HFF-Myc (cell line): Measurements from ENCODE around the gene UCP3.

Experiments used
- DNase-seq: peaks from one replicate; pipeline ENCODE4 v3.0.0-alpha.2; 2011; ENCODE audit warnings: low read depth; ENCODE audit errors: extremely low read depth
- H3K4me3 ChIP-seq: replicated peaks from 2 replicates; pipeline ENCODE4 v1.5.1; 2011; ENCODE audit warnings: low read depth, mild to moderate bottlenecking, control low read depth, low read length
- TF ChIP-seq, protein P1 (sequence below): IDR thresholded peaks from 2 replicates; pipeline ENCODE4 v1.5.1; 2012; ENCODE audit warnings: mild to moderate bottlenecking, low read depth, low read length, control low read depth; ENCODE audit errors: missing control alignments

The UCP3 gene

DNA sequence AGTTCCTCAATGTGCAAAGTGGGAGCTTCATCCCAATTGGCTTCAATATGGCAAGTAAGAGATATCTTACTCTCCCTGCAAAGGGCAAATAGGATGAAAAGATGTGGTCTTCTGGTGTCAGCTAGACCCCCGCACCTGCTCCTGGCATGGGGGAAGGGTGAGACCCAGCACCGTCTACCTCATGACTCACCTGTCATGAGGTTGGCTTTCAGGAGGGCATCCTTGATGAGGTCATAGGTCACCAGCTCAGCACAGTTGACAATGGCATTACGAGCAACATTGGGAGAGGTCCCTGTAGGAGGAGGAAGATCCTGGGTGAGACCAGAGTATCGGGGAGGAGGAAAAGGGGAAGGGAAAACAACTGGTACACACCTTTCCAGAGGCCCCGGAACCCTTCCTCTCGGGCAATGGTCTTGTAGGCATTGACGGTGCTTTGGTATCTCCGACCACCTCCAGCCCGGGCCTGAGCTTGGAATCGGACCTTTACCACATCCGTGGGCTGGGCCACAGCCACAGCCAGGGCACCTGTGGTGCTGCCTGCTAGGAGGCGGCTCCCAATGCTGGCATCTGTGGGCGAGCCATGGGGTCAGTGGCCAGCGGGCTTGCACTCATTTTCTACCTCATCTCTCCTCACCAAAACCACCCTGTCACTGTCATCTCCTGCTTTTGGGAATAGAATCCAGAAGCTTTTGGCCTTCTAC is 32.3 kb downstream of the UCP3 start:
- DNase-seq = no peak
- TF ChIP-seq, protein P1, sequence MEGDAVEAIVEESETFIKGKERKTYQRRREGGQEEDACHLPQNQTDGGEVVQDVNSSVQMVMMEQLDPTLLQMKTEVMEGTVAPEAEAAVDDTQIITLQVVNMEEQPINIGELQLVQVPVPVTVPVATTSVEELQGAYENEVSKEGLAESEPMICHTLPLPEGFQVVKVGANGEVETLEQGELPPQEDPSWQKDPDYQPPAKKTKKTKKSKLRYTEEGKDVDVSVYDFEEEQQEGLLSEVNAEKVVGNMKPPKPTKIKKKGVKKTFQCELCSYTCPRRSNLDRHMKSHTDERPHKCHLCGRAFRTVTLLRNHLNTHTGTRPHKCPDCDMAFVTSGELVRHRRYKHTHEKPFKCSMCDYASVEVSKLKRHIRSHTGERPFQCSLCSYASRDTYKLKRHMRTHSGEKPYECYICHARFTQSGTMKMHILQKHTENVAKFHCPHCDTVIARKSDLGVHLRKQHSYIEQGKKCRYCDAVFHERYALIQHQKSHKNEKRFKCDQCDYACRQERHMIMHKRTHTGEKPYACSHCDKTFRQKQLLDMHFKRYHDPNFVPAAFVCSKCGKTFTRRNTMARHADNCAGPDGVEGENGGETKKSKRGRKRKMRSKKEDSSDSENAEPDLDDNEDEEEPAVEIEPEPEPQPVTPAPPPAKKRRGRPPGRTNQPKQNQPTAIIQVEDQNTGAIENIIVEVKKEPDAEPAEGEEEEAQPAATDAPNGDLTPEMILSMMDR = no peak
- H3K4me3 ChIP-seq = no peak overlapping the region

DNA sequence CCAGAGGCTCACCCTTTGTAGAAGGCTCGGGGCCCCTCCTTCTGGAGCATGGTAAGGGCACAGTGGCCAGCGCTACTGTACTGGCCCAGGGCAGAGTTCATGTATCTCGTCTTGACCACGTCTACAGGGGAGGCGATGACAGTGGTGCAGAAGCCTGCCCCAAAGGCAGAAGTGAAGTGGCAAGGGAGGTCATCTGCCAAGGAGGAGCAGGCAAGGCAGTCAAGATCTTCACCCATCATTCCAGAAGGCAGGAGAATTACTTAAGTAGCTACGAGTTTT is 33.5 kb downstream of the UCP3 start:
- no peak overlapping the region for H3K4me3 ChIP-seq
- TF ChIP-seq, protein P1 = no peak
- DNase-seq = no peak

DNA sequence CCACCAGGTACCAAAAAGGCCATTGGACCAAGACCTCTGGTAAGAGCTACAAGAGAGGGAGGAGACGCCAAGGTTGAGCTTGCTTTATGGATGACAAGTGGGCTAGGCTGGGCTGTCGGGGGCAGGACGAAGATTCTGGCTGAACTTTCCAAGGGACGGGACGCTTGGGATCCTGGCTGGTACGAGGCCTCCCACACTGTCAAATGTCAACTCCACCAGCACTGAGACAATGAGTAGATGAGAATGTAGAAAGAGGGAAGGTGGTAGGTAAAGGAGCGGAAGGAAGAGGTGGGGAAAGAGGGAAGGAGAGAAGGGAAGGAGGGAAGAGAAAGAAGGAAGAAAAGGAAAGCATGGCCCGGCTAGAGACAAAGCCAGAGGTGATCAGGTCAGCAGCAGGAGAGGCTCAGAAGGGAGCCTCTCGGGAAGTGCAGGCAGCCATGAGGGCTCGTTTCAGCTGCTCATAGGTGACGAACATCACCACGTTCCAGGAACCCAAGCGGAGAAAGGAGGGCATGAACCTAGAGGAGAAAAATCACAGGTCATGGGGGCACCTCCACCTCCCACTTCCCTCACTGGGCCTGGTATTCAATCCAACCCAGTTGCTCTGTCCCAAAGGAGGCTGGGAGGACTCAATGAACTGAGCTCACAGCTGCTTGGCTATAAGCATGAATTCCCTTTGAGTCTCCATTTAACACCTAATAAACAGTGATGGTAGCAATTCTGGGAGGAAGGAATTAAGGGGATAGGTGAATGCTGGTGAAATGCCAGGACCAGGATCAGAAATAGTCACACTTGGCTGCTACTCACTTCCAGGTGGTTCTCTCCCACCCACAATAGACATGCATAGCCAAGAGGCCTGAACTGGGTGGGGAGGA is 34.0 kb downstream of the UCP3 start:
- TF ChIP-seq, protein P1 = no peak
- H3K4me3 ChIP-seq = no peak overlapping the region
- no peak for DNase-seq

DNA sequence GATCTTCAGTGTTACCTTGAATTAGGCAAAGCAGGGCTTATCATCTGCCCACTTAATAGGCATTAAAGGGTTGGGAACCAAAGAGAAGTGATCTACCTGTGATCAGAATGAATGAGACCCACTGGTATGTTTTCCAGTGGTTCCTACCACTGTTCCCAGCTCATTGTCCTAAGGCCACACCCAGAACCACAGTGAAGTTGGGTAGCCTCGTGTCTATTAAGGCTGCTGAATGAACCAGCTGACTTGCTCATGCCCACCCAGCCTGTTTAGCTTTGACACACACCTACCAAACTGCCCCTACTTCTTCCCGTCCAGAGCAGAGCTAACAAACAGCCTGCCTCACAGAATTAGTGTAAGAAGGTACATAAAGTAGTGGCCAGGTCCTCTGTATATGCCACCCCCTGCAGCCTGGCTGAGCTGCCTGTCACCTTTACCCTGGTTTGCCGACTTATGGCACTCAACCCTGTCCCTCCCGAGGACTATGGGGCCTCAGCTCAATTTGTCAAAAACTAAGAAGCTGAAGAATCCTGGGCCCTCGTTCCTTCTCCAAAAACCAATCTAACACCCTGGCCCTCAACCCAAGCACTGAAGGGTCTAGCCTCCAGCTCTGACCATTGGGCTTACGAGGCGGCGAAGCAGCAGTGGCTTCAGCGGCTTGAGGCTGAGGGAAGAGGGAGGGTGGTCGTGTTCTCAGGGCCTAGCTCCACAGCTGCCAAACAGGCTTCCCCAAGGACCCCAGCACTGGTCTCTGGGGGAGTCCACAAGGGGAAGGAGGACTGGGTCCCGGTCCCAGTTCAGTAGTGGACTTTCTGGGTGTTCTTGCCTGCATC is 36.0 kb downstream of the UCP3 start:
- TF ChIP-seq, protein P1 = no peak

DNA sequence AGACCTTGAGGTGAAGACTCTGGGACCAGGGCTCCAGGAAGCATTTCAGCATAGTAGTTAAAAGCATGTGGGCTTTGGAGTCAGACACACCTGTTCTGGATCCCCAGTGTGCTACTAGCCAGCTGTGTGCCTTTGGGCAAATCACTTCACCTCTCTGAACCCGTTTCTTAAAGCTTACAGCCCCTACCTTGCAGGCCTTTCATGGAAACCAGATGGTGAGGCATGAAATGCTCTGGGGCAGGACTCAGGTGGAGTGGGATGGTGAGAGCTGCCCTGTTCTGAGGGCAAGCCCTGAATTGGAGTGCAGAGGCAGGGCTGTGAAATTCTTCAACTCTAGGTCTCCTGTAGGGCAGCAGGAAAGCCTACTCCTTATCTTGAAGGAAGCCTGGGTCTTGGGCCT is 36.7 kb downstream of the UCP3 start:
- no peak for DNase-seq
- no peak overlapping the region for H3K4me3 ChIP-seq
- TF ChIP-seq, protein P1 = no peak

More for the DNA sequence above, 36.0 kb downstream of the UCP3 start:
- no peak overlapping the region for H3K4me3 ChIP-seq
- no peak for DNase-seq

DNA sequence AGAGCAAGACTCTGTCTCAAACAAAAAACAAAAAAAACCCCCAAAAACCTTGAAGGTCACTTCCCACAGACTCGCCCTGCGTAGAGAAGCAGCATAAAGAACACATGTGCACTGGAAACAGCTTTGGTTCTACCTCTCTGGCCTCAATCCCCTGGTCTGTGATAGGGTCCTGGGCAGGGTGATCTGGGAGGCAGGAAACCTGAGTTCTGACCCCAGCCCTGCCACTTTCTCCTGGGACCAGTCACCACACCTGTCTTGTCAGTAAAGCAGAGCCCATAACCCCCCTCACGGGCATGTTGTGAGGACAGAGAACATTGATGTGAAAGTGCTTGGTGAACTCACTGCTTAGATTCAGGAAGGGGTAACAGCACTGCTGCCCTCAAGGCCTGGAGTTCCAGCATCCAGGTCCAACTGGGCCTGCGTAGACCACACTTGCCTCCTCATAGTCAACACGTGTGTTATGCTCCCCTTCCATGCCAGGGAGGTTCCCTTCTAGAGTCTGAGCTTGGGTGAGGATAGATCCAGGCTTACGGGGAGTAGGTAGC is 37.6 kb downstream of the UCP3 start:
- no peak overlapping the region for H3K4me3 ChIP-seq
- DNase-seq = no peak
- TF ChIP-seq, protein P1 = no peak
